ENCODE results near the gene MT1HL1.

- TF ChIP-seq, protein P1, sequence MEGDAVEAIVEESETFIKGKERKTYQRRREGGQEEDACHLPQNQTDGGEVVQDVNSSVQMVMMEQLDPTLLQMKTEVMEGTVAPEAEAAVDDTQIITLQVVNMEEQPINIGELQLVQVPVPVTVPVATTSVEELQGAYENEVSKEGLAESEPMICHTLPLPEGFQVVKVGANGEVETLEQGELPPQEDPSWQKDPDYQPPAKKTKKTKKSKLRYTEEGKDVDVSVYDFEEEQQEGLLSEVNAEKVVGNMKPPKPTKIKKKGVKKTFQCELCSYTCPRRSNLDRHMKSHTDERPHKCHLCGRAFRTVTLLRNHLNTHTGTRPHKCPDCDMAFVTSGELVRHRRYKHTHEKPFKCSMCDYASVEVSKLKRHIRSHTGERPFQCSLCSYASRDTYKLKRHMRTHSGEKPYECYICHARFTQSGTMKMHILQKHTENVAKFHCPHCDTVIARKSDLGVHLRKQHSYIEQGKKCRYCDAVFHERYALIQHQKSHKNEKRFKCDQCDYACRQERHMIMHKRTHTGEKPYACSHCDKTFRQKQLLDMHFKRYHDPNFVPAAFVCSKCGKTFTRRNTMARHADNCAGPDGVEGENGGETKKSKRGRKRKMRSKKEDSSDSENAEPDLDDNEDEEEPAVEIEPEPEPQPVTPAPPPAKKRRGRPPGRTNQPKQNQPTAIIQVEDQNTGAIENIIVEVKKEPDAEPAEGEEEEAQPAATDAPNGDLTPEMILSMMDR (IDR thresholded peaks at IDR 0.05), result no peak
- TF ChIP-seq POLR2A (IDR thresholded peaks at IDR 0.05), result no peak
These were observed 14.2 kb downstream of the MT1HL1 start for GRCh38 chr1:236990052-236990445.

Measured in testis (tissue), 2 donors.